Astrocyte of the hippocampus (primary cell): ENCODE measurements around the gene AGPAT2.

Source experiments
- DNase-seq: peaks from one replicate; pipeline ENCODE4 v3.0.0; 2011; ENCODE audit warnings: low read depth, low spot score

The AGPAT2 gene

GRCh38 chr9:136673088-136673974 is 13.9 kb downstream of the AGPAT2 start:
- no peak for DNase-seq

- no peak for DNase-seq
Observed at GRCh38 chr9:136672431-136673087, 14.7 kb downstream of the AGPAT2 start.

GRCh38 chr9:136671646-136672430 is 15.4 kb downstream of the AGPAT2 start:
- DNase-seq, result peak; percentile 48

GRCh38 chr9:136671254-136671614 is 16.0 kb downstream of the AGPAT2 start:
- DNase-seq, result no peak

GRCh38 chr9:136670576-136671253 is 16.5 kb downstream of the AGPAT2 start:
- no peak for DNase-seq

- no peak for DNase-seq
Observed at GRCh38 chr9:136669791-136670464, 17.3 kb downstream of the AGPAT2 start.

GRCh38 chr9:136668983-136669790 is 18.1 kb downstream of the AGPAT2 start:
- DNase-seq, result peak; percentile 26

- no peak for DNase-seq
Observed at GRCh38 chr9:136667940-136668760, 19.1 kb downstream of the AGPAT2 start.

- DNase-seq, result no peak
Observed at GRCh38 chr9:136667214-136667939, 19.9 kb downstream of the AGPAT2 start.

GRCh38 chr9:136666372-136667213 is 20.7 kb downstream of the AGPAT2 start:
- DNase-seq, result no peak

- peak; percentile 37 for DNase-seq
Observed at GRCh38 chr9:136665704-136666371, 21.4 kb downstream of the AGPAT2 start.

GRCh38 chr9:136665111-136665703 is 22.1 kb downstream of the AGPAT2 start:
- peak; percentile 47 for DNase-seq

- no peak for DNase-seq
Observed at GRCh38 chr9:136664000-136664915, 23.0 kb downstream of the AGPAT2 start.

GRCh38 chr9:136662656-136663581 is 24.3 kb downstream of the AGPAT2 start, which contains the start of gene EGFL7:
Gene EGFL7, plus strand, starts transcription at chr9:136662916. Its CDS starts 5,367 bp downstream, at chr9:136668283.
- DNase-seq, result no peak

GRCh38 chr9:136662326-136662655 is 25.0 kb downstream of the AGPAT2 start:
- no peak for DNase-seq
